ENCODE data around the gene HEG1. TPM values are rescaled to one million over a fixed set of nuclear protein-coding genes. Genes with fewer than 3 reads are reported as not detected.

Gene HEG1
- total and polyA plus RNA-seq, 2 of the 8 experiments (the other 6 are each of a cell fraction or from before 2014, with no cell fraction given), result 5.3 to 9.7 TPM

GRCh38 chr3:124985349-124985748, 70.4 kb downstream of the HEG1 start (continued):
- TF ChIP-seq HDAC6 (IDR thresholded peaks at IDR 0.05; ENCODE audit: low read depth, low read length), result no peak
- TF ChIP-seq EP300 (IDR thresholded peaks at IDR 0.05; ENCODE audit: borderline replicate concordance in 1 of 2, low read depth in 2 of 2, low read length in 2 of 2), result no peak

Data from H1 (cell line).